Measurements from ENCODE around the gene PTPRN2. TPM values are rescaled to one million over a fixed set of nuclear protein-coding genes. Genes with fewer than 3 reads are reported as not detected.

PTPRN2 gene
- total RNA-seq, 1 experiment from 2014 or later, result 2.1 TPM

DNA sequence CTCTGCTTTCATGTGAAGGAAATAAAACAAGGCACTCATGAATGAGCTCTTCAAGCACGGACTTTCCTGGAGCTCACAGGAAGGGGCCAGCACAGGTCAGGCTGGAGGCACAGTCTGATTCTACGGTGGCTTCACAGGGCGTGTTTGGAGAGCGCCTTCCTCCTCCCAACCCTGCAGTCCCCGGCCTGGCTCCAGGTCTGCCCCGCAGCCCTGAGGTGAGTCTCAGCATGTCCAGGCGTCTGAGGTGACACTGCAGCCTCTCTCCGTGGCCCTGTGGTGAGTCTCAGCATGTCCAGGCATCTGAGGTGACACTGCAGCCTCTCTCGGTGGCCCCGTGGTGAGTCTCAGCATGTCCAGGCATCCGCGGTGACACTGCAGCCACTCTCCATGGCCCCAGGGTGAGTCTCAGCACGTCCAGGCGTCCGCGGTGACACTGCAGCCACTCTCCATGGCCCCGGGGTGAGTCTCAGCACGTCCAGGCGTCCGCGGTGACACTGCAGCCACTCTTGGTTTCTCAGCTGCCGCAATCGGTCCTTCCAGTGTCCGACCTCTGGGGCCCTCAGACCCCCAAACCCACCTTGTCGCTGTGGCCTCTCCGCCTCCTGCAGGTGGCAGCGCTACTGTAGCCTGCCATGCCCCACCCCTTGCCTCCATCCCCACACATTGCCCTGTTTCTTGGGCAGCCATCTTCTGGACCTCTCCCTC, 869.2 kb downstream of the PTPRN2 start:
- Histone ChIP-seq H2AFZ (ENCODE audit: low read depth, low read length, poor library complexity, severe bottlenecking) (no peak overlapping the region), H3K4me3 (replicated peaks in 1 of 2; ENCODE audit: low read depth in 1 of 2, low read length in 2 of 2) (no peak overlapping the region), H3K9ac (ENCODE audit: low read length) (no peak overlapping the region), H3K9me2 (ENCODE audit: insufficient read depth) (no peaks in the 10 kb centered on the region), H3K79me2 (ENCODE audit: insufficient read depth, low read length) (no peaks in the 10 kb centered on the region), H3K4me2 (ENCODE audit: low read length) (no peak overlapping the region), H4K20me1 (ENCODE audit: insufficient read depth) (no peaks in the 10 kb centered on the region), H3K4me1 (ENCODE audit: control insufficient read depth in 1 of 2, insufficient read depth in 2 of 2, low read length in 2 of 2) (no peaks in the 10 kb centered on the region), H3K9me3 (ENCODE audit: control insufficient read depth in 1 of 2, insufficient read depth in 1 of 2, low read depth in 1 of 2, low read length in 2 of 2) (no peaks in the 10 kb centered on the region), H3K36me3 (ENCODE audit: control insufficient read depth in 1 of 2, insufficient read depth in 2 of 2, low read length in 2 of 2) (no peaks in the 10 kb centered on the region), H3K27me3 (ENCODE audit: insufficient read depth, low read length) (peaks cover under 1% of the 10 kb centered on the region; the same call in 1 of the 2 replicates), H3K27ac (ENCODE audit: low read depth, low read length) (no peak overlapping the region)
- POLR2A ChIA-PET, result no interaction called here
- TF ChIP-seq YY1 (IDR thresholded peaks at IDR 0.05; ENCODE audit: extremely low read depth, insufficient replicate concordance, low read depth, low read length), result no peak
- TF ChIP-seq, protein P1, sequence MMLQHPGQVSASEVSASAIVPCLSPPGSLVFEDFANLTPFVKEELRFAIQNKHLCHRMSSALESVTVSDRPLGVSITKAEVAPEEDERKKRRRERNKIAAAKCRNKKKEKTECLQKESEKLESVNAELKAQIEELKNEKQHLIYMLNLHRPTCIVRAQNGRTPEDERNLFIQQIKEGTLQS (IDR thresholded peaks at IDR 0.05), result no peak
- no peak for TF ChIP-seq EGR1 (IDR thresholded peaks at IDR 0.05; ENCODE audit: low read depth)
- no peak for TF ChIP-seq ZFX (IDR thresholded peaks at IDR 0.05)
- no peak for TF ChIP-seq FOSL1 (IDR thresholded peaks at IDR 0.05; ENCODE audit: low read depth)
- TF ChIP-seq JUND (IDR thresholded peaks at IDR 0.05), result no peak
- no peak for TF ChIP-seq SRF (IDR thresholded peaks at IDR 0.05; ENCODE audit: low read depth)
- TF ChIP-seq SIN3A (IDR thresholded peaks at IDR 0.05; ENCODE audit: low read depth), result no peak
- TF ChIP-seq, protein P2, sequence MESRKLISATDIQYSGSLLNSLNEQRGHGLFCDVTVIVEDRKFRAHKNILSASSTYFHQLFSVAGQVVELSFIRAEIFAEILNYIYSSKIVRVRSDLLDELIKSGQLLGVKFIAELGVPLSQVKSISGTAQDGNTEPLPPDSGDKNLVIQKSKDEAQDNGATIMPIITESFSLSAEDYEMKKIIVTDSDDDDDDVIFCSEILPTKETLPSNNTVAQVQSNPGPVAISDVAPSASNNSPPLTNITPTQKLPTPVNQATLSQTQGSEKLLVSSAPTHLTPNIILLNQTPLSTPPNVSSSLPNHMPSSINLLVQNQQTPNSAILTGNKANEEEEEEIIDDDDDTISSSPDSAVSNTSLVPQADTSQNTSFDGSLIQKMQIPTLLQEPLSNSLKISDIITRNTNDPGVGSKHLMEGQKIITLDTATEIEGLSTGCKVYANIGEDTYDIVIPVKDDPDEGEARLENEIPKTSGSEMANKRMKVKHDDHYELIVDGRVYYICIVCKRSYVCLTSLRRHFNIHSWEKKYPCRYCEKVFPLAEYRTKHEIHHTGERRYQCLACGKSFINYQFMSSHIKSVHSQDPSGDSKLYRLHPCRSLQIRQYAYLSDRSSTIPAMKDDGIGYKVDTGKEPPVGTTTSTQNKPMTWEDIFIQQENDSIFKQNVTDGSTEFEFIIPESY (IDR thresholded peaks at IDR 0.05; ENCODE audit: extremely low read depth, insufficient replicate concordance, low read length), result no peak
- no peak for TF ChIP-seq RAD21 (IDR thresholded peaks at IDR 0.05; ENCODE audit: low read depth)
- TF ChIP-seq, protein P3, sequence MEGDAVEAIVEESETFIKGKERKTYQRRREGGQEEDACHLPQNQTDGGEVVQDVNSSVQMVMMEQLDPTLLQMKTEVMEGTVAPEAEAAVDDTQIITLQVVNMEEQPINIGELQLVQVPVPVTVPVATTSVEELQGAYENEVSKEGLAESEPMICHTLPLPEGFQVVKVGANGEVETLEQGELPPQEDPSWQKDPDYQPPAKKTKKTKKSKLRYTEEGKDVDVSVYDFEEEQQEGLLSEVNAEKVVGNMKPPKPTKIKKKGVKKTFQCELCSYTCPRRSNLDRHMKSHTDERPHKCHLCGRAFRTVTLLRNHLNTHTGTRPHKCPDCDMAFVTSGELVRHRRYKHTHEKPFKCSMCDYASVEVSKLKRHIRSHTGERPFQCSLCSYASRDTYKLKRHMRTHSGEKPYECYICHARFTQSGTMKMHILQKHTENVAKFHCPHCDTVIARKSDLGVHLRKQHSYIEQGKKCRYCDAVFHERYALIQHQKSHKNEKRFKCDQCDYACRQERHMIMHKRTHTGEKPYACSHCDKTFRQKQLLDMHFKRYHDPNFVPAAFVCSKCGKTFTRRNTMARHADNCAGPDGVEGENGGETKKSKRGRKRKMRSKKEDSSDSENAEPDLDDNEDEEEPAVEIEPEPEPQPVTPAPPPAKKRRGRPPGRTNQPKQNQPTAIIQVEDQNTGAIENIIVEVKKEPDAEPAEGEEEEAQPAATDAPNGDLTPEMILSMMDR (IDR thresholded peaks at IDR 0.05 in 2 of 3, conservative IDR thresholded peaks at IDR 0.05 in 1 of 3; ENCODE audit: borderline replicate concordance in 1 of 3, insufficient read depth in 1 of 3, low read depth in 2 of 3, low read length in 2 of 3), result no peak
- TF ChIP-seq, protein P4, sequence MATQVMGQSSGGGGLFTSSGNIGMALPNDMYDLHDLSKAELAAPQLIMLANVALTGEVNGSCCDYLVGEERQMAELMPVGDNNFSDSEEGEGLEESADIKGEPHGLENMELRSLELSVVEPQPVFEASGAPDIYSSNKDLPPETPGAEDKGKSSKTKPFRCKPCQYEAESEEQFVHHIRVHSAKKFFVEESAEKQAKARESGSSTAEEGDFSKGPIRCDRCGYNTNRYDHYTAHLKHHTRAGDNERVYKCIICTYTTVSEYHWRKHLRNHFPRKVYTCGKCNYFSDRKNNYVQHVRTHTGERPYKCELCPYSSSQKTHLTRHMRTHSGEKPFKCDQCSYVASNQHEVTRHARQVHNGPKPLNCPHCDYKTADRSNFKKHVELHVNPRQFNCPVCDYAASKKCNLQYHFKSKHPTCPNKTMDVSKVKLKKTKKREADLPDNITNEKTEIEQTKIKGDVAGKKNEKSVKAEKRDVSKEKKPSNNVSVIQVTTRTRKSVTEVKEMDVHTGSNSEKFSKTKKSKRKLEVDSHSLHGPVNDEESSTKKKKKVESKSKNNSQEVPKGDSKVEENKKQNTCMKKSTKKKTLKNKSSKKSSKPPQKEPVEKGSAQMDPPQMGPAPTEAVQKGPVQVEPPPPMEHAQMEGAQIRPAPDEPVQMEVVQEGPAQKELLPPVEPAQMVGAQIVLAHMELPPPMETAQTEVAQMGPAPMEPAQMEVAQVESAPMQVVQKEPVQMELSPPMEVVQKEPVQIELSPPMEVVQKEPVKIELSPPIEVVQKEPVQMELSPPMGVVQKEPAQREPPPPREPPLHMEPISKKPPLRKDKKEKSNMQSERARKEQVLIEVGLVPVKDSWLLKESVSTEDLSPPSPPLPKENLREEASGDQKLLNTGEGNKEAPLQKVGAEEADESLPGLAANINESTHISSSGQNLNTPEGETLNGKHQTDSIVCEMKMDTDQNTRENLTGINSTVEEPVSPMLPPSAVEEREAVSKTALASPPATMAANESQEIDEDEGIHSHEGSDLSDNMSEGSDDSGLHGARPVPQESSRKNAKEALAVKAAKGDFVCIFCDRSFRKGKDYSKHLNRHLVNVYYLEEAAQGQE (IDR thresholded peaks at IDR 0.05; ENCODE audit: low read depth), result no peak
- no peak for TF ChIP-seq POLR2A (IDR thresholded peaks at IDR 0.05; ENCODE audit: borderline replicate concordance, extremely low read depth, insufficient read depth, insufficient read length)
- TF ChIP-seq ZNF274 (IDR thresholded peaks at IDR 0.05; ENCODE audit: low read depth, low read length), result no peak
- no peak for TF ChIP-seq TCF7L2 (IDR thresholded peaks at IDR 0.05; ENCODE audit: borderline replicate concordance, extremely low read depth, insufficient read depth, insufficient read length)
- ATAC-seq, result 0 out of 2 replicates have a peak, but pooled peaks have one; percentile 22
- CTCF ChIA-PET, result no interaction called here
- no TSS peak for BruUV-seq (replicated peaks)
- intact Hi-C loops (cut with micrococcal nuclease), result no loop called here
- RAD21 ChIA-PET (ENCODE audit: low non-redundant PET in 1 of 2, low total read pairs in 2 of 2, uncharacterized antibody in 2 of 2, unreplicated experiment in 2 of 2), result no interaction called here
- DNase-seq (ENCODE audit: low read depth, low spot score), result no peak
